AG09319 (cell line): Measurements from ENCODE around the gene COQ5.

Experiments
- DNase-seq: peaks from one replicate; pipeline ENCODE4 v3.0.0-alpha.2; 2010; ENCODE audit warnings: low read depth; ENCODE audit errors: extremely low read depth
- TF ChIP-seq, protein P1 (sequence below): IDR thresholded peaks from 2 replicates; pipeline ENCODE4 v1.5.1; 2011; ENCODE audit warnings: low read depth, mild to moderate bottlenecking, inconsistent platforms, low read length, moderate library complexity

Gene COQ5

DNA sequence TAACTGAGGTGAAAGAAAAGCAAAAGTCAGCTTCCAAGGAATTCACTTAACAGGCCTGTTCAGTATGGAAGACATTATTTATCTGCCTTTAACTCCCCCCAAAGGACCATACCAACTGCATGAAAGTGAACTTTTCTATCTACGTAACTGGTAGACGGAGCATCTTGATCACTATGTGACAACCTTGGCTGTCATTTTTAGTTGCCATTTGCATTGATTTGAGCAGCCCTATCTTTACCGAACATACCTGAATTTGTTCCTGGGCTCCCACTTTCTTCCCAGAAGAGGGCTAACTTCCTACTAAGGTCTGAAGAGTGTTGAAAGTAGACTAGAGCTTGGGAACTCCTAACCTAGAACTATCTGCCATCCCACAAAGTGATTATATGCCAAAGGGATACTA lies 68.8 kb downstream of the COQ5 start:
- TF ChIP-seq, protein P1, sequence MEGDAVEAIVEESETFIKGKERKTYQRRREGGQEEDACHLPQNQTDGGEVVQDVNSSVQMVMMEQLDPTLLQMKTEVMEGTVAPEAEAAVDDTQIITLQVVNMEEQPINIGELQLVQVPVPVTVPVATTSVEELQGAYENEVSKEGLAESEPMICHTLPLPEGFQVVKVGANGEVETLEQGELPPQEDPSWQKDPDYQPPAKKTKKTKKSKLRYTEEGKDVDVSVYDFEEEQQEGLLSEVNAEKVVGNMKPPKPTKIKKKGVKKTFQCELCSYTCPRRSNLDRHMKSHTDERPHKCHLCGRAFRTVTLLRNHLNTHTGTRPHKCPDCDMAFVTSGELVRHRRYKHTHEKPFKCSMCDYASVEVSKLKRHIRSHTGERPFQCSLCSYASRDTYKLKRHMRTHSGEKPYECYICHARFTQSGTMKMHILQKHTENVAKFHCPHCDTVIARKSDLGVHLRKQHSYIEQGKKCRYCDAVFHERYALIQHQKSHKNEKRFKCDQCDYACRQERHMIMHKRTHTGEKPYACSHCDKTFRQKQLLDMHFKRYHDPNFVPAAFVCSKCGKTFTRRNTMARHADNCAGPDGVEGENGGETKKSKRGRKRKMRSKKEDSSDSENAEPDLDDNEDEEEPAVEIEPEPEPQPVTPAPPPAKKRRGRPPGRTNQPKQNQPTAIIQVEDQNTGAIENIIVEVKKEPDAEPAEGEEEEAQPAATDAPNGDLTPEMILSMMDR = no peak
- no peak for DNase-seq

DNA sequence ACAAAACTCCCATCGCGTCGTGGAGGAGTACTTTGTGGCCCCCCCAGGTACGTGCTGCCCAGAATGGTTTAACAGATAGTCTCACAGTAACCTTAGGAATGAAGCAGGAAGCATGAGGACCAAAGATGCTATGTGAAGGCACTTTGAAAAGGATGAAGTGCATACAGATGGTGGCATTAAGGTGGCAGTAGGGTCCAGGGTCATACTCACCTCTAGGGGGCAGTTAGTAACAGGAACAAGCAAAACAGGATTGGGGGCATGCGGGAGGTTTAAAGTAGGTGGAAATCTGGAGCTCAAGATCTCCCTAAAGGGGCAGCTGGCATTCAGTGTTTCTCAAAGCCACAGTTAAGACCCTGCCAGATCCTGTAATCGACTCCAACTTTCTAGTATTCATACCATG lies 71.8 kb downstream of the COQ5 start:
- no peak for DNase-seq
- TF ChIP-seq, protein P1 = peak; percentile 26

DNA sequence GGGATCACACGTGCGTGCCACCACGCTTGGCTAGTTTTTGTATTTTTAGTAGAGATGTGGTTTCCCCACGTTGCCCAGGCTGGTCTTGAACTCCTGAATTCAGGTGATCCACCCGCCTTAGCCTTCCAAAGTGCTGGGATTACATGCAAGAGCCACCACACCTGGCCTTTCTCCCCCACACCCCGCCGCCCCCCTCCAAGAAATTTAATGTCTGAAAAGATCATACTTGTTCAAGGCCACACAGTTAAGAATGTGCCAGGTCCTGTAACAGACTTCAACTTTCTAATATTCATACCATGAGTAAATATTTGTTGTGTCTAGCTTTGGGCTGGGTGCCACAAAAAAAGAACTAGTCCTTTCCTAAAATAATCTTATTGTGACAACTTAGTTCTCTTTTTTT lies 73.7 kb downstream of the COQ5 start:
- DNase-seq = no peak

DNA sequence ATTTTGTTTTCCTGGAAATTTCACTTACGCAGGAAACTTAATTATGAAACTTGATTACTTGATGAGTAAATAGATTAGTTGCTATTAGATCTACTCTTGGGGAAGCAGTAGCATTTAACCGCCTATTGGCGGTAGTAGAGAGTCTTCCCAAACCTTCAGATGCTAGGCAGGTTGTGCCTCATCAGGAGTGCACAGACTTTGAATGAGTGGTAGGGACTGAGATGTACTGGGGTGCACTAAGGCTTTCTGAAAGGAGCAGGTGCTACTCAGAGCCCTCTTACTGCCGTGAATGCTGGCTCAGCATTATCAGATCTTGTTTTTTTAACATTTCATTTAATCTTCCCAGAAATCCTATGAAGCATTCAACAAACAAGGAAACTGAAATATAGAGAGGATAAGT lies 75.0 kb downstream of the COQ5 start:
- TF ChIP-seq, protein P1 = peak; percentile 49
- no peak for DNase-seq

More for the DNA sequence above, 73.7 kb downstream of the COQ5 start:
- TF ChIP-seq, protein P1 = no peak
